ENCODE results near the gene SAMD4A. TPM values are rescaled to one million over a fixed set of nuclear protein-coding genes. Genes with fewer than 3 reads are reported as not detected.

SAMD4A gene
- total and polyA plus RNA-seq, 2 experiments from 2014 or later: 7.2 to 33.0 TPM

GRCh38 chr14:54814076-54814475 is 247.1 kb downstream of the SAMD4A start:
- Histone ChIP-seq H3K36me3 (ENCODE audit: low read depth) (no peaks in the 10 kb centered on the region), H2AFZ (no peak overlapping the region), H3K9ac (no peak overlapping the region), H3K4me1 (ENCODE audit: insufficient read depth) (peaks cover 13% of the 10 kb centered on the region), H3K9me2 (ENCODE audit: insufficient read depth) (no peaks in the 10 kb centered on the region), H3K27ac (no peak overlapping the region), H3F3A (ENCODE audit: insufficient read depth) (0 out of 2 replicates have a peak, but pooled peaks cover 5% of the 10 kb centered on the region), H4K20me1 (ENCODE audit: insufficient read depth) (no peaks in the 10 kb centered on the region), H3K4me3 (no peak overlapping the region), H3K4me2 (ENCODE audit: unreplicated experiment) (peak overlapping the region; percentile 29), H3K9me3 (ENCODE audit: low read depth) (no peaks in the 10 kb centered on the region), H3K79me2 (ENCODE audit: insufficient read depth) (no peaks in the 10 kb centered on the region), H3K27me3 (replicated peaks; ENCODE audit: insufficient read depth) (no peaks in the 10 kb centered on the region)
- in situ Hi-C loops (cut with MboI): no loop called here
- TF ChIP-seq EZH2phosphoT487 (IDR thresholded peaks at IDR 0.05; ENCODE audit: insufficient read depth, low read depth): no peak
- TF ChIP-seq EZH2 (IDR thresholded peaks at IDR 0.05; ENCODE audit: insufficient read depth, poor library complexity, severe bottlenecking): no peak
- DNase-seq: peak; percentile 19
- WGBS, 2 experiments (ENCODE audit: low coverage in 1 of 2, low lambda C conversion rate in 2 of 2, missing lambda C conversion rate in 2 of 2): 30 to 34% methylated on average over 5 of the region's 5 CpGs

GRCh38 chr14:54815016-54815415 is 248.1 kb downstream of the SAMD4A start:
- DNase-seq: peak; percentile 85
- Histone ChIP-seq H3K9me2 (ENCODE audit: insufficient read depth) (no peaks in the 10 kb centered on the region), H3K4me3 (0 out of 2 replicates have a peak overlapping the region, but pooled peaks have one; percentile 9), H3K9ac (no peak overlapping the region), H3K36me3 (ENCODE audit: low read depth) (no peaks in the 10 kb centered on the region), H3K9me3 (ENCODE audit: low read depth) (no peaks in the 10 kb centered on the region), H2AFZ (peak overlapping the region; percentile 31), H3K27ac (0 out of 2 replicates have a peak overlapping the region, but pooled peaks have one; percentile 19), H3K27me3 (replicated peaks; ENCODE audit: insufficient read depth) (no peaks in the 10 kb centered on the region; the same call in 1 of the 2 replicates), H3K79me2 (ENCODE audit: insufficient read depth) (no peaks in the 10 kb centered on the region), H3K4me1 (ENCODE audit: insufficient read depth) (peaks cover 13% of the 10 kb centered on the region), H4K20me1 (ENCODE audit: insufficient read depth) (no peaks in the 10 kb centered on the region), H3F3A (ENCODE audit: insufficient read depth) (0 out of 2 replicates have a peak, but pooled peaks cover 5% of the 10 kb centered on the region), H3K4me2 (ENCODE audit: unreplicated experiment) (peak overlapping the region; percentile 29)
- no peak for TF ChIP-seq EZH2phosphoT487 (IDR thresholded peaks at IDR 0.05; ENCODE audit: insufficient read depth, low read depth)
- WGBS, 2 experiments (ENCODE audit: low coverage in 1 of 2, low lambda C conversion rate in 2 of 2, missing lambda C conversion rate in 2 of 2): 25 to 31% methylated on average over 12 of the region's 12 CpGs
- in situ Hi-C loops (cut with MboI): no loop called here

- in situ Hi-C loops (cut with MboI): no loop called here
- Histone ChIP-seq H3K4me2 (ENCODE audit: unreplicated experiment) (peak overlapping the region; percentile 29), H2AFZ (peak overlapping the region; percentile 31; the same call in 1 of the 2 replicates), H3K36me3 (ENCODE audit: low read depth) (no peaks in the 10 kb centered on the region), H3K4me1 (ENCODE audit: insufficient read depth) (peaks cover 13% of the 10 kb centered on the region), H3K9me3 (ENCODE audit: low read depth) (no peaks in the 10 kb centered on the region), H3K27ac (0 out of 2 replicates have a peak overlapping the region, but pooled peaks have one; percentile 19), H3K27me3 (replicated peaks; ENCODE audit: insufficient read depth) (peaks cover 4% of the 10 kb centered on the region; the same call in 1 of the 2 replicates), H3F3A (ENCODE audit: insufficient read depth) (0 out of 2 replicates have a peak, but pooled peaks cover 5% of the 10 kb centered on the region), H3K79me2 (ENCODE audit: insufficient read depth) (no peaks in the 10 kb centered on the region), H3K9me2 (ENCODE audit: insufficient read depth) (no peaks in the 10 kb centered on the region), H4K20me1 (ENCODE audit: insufficient read depth) (no peaks in the 10 kb centered on the region), H3K4me3 (no peak overlapping the region), H3K9ac (no peak overlapping the region)
- 86% methylated on average over 6 of the region's 6 CpGs for WGBS, 2 experiments (ENCODE audit: low coverage in 1 of 2, low lambda C conversion rate in 2 of 2, missing lambda C conversion rate in 2 of 2)
- no peak for DNase-seq
- TF ChIP-seq EZH2phosphoT487 (IDR thresholded peaks at IDR 0.05; ENCODE audit: insufficient read depth, low read depth) (no peak), EZH2 (IDR thresholded peaks at IDR 0.05; ENCODE audit: insufficient read depth, poor library complexity, severe bottlenecking) (no peak)
Measured at GRCh38 chr14:54815515-54815914, 248.6 kb downstream of the SAMD4A start.

- Histone ChIP-seq H3K79me2 (ENCODE audit: insufficient read depth) (no peaks in the 10 kb centered on the region), H3K4me2 (ENCODE audit: unreplicated experiment) (no peak overlapping the region)
Measured at GRCh38 chr14:54816450-54816849, 249.5 kb downstream of the SAMD4A start.

More at GRCh38 chr14:54816450-54816849, 249.5 kb downstream of the SAMD4A start:
- Histone ChIP-seq H3K9me3 (ENCODE audit: low read depth) (no peaks in the 10 kb centered on the region), H3K36me3 (ENCODE audit: low read depth) (no peaks in the 10 kb centered on the region), H3F3A (ENCODE audit: insufficient read depth) (0 out of 2 replicates have a peak, but pooled peaks cover 5% of the 10 kb centered on the region), H4K20me1 (ENCODE audit: insufficient read depth) (no peaks in the 10 kb centered on the region), H3K4me1 (ENCODE audit: insufficient read depth) (peaks cover 13% of the 10 kb centered on the region), H3K27me3 (replicated peaks; ENCODE audit: insufficient read depth) (peaks cover 4% of the 10 kb centered on the region; the same call in 1 of the 2 replicates), H3K9ac (no peak overlapping the region), H3K4me3 (no peak overlapping the region), H3K9me2 (ENCODE audit: insufficient read depth) (no peaks in the 10 kb centered on the region), H3K27ac (no peak overlapping the region), H2AFZ (no peak overlapping the region)
- no peak for TF ChIP-seq EZH2 (IDR thresholded peaks at IDR 0.05; ENCODE audit: insufficient read depth, poor library complexity, severe bottlenecking)
- TF ChIP-seq EZH2phosphoT487 (IDR thresholded peaks at IDR 0.05; ENCODE audit: insufficient read depth, low read depth): no peak
- in situ Hi-C loops (cut with MboI): no loop called here
- WGBS, 2 experiments (ENCODE audit: low coverage in 1 of 2, low lambda C conversion rate in 2 of 2, missing lambda C conversion rate in 2 of 2): 80 to 96% methylated on average over 1 of the region's 1 CpG
- DNase-seq: no peak
